HepG2 (cell line): Measurements from ENCODE around the gene ZCRB1. TPM values are rescaled to one million over a fixed set of nuclear protein-coding genes. Genes with fewer than 3 reads are reported as not detected.
A peak's percentile ranks its signal among the peaks of the same experiment; 100 is the strongest.

Source experiments
- AHR ChIP-seq: IDR thresholded peaks from 2 replicates; pipeline ENCODE4 v1.6.1; 2018; ENCODE audit warnings: missing genetic modification reagents, missing compliant biosample characterization
- ARNTL ChIP-seq: sonication (generic); formaldehyde crosslinking; IDR thresholded peaks from 2 replicates; pipeline ENCODE4 v1.4.0; 2020; ENCODE audit warnings: mild to moderate bottlenecking, missing genetic modification reagents
- EED ChIP-seq: sonication (generic); formaldehyde crosslinking; IDR thresholded peaks from 2 replicates; pipeline ENCODE4 v1.5.0; 2020; ENCODE audit warnings: mild to moderate bottlenecking, missing genetic modification reagents
- HNF4A ChIP-seq: sonication (generic); formaldehyde crosslinking; IDR thresholded peaks from 2 replicates; pipeline ENCODE4 v1.4.0; 2020; ENCODE audit warnings: missing genetic modification reagents
- MATR3 ChIP-seq: sonication (generic); formaldehyde crosslinking; IDR thresholded peaks from 2 replicates; pipeline ENCODE4 v1.4.0; 2020; ENCODE audit warnings: missing genetic modification reagents
- MEIS1 ChIP-seq: sonication (generic); formaldehyde crosslinking; IDR thresholded peaks from 2 replicates; pipeline ENCODE4 v1.9.0; 2021; ENCODE audit warnings: mild to moderate bottlenecking, missing genetic modification reagents, moderate library complexity, borderline replicate concordance
- MTF1 ChIP-seq: sonication (generic); formaldehyde crosslinking; IDR thresholded peaks from 2 replicates; pipeline ENCODE4 v1.5.0; 2020; ENCODE audit warnings: missing genetic modification reagents
- MTF2 ChIP-seq: sonication (generic); formaldehyde crosslinking; IDR thresholded peaks from 2 replicates; pipeline ENCODE4 v1.5.0; 2020; ENCODE audit warnings: missing genetic modification reagents, borderline replicate concordance
- NFKB2 ChIP-seq: sonication (generic); formaldehyde crosslinking; IDR thresholded peaks from 2 replicates; pipeline ENCODE4 v1.4.0; 2020; ENCODE audit warnings: missing genetic modification reagents, borderline replicate concordance
- PAF1 ChIP-seq: IDR thresholded peaks from 2 replicates; pipeline ENCODE4 v1.6.1; 2016; ENCODE audit warnings: missing genetic modification reagents, missing compliant biosample characterization
- PAX8 ChIP-seq: sonication (generic); formaldehyde crosslinking; IDR thresholded peaks from 2 replicates; pipeline ENCODE4 v1.8.0; 2022; ENCODE audit warnings: mild to moderate bottlenecking, missing genetic modification reagents, borderline replicate concordance
- RAD21 ChIP-seq: fragments of 450-650 bp; formaldehyde crosslinking; IDR thresholded peaks from 2 replicates; pipeline ENCODE4 v1.5.0; 2020; ENCODE audit warnings: mild to moderate bottlenecking
- RFX1 ChIP-seq: fragments of 450-650 bp; IDR thresholded peaks from 2 replicates; pipeline ENCODE4 v1.6.1; 2017
- RXRB ChIP-seq: IDR thresholded peaks from 2 replicates; pipeline ENCODE4 v1.6.1; 2016; ENCODE audit warnings: borderline replicate concordance, missing genetic modification reagents, missing compliant biosample characterization
- SMARCE1 ChIP-seq: fragments of 450-650 bp; IDR thresholded peaks from 2 replicates; pipeline ENCODE4 v1.6.1; 2017; ENCODE audit warnings: borderline replicate concordance
- SNAPC2 ChIP-seq: sonication (generic); formaldehyde crosslinking; IDR thresholded peaks from 2 replicates; pipeline ENCODE4 v1.8.1; 2022; ENCODE audit warnings: mild to moderate bottlenecking, missing genetic modification reagents
- SNRNP70 ChIP-seq: fragments of 200-400 bp; formaldehyde crosslinking; IDR thresholded peaks from 2 replicates; pipeline ENCODE4 v1.6.1; 2017; ENCODE audit warnings: mild to moderate bottlenecking, low read depth, low read length, moderate library complexity
- THAP11 ChIP-seq: IDR thresholded peaks from 2 replicates; pipeline ENCODE4 v1.6.1; 2016; ENCODE audit warnings: missing biosample characterization, missing genetic modification reagents
- ZBTB21 ChIP-seq: sonication (generic); formaldehyde crosslinking; IDR thresholded peaks from 2 replicates; pipeline ENCODE4 v1.4.0; 2020; ENCODE audit warnings: missing genetic modification reagents
- ZNF317 ChIP-seq: sonication (generic); formaldehyde crosslinking; IDR thresholded peaks from 2 replicates; pipeline ENCODE4 v1.5.0; 2020; ENCODE audit warnings: mild to moderate bottlenecking, missing genetic modification reagents
- ZNF331 ChIP-seq: sonication (generic); formaldehyde crosslinking; IDR thresholded peaks from 2 replicates; pipeline ENCODE4 v1.4.0; 2020; ENCODE audit warnings: missing genetic modification reagents
- ZNF75D ChIP-seq: sonication (generic); formaldehyde crosslinking; IDR thresholded peaks from 2 replicates; pipeline ENCODE4 v1.8.1; 2023; ENCODE audit warnings: missing genetic modification reagents, mild to moderate bottlenecking, borderline replicate concordance
- ZNF83 ChIP-seq: sonication (generic); formaldehyde crosslinking; IDR thresholded peaks from 2 replicates; pipeline ENCODE4 v1.4.0; 2020; ENCODE audit warnings: missing genetic modification reagents, mild to moderate bottlenecking, borderline replicate concordance
- polyA plus RNA-seq, 8 experiments: library from polyadenylated mRNA; depleted of rRNA in 3 of 8; stranded (reverse) in 7 of 8; unstranded in 1 of 8; fragments of >200 nt; fragmentation: Illumina TruSeq in 4 of 8; extraction: Trizol in 4 of 8; gene quantifications; 2 replicates each; pipeline versions ENCODE4 v1.2.1 to v1.2.3, GENCODE V29; 2011 to 2016; ENCODE audit warnings: low read depth in 4 of 8, missing spikeins in 1 of 8, mixed read lengths in 1 of 8; ENCODE audit not compliant: insufficient read depth in 1 of 8
- total RNA-seq, 5 experiments: library from RNA; depleted of rRNA; stranded (reverse); fragments of >200 nt; fragmentation: Illumina TruSeq; extraction: Trizol; gene quantifications; 2 replicates each; pipeline ENCODE4 v1.2.3, GENCODE V29; 2016; ENCODE audit warnings: low read depth in 1 of 5
- TF ChIP-seq, protein P1 (sequence below): sonication (generic); formaldehyde crosslinking; IDR thresholded peaks from 2 replicates; pipeline ENCODE4 v1.8.0; 2022; ENCODE audit warnings: missing genetic modification reagents, mild to moderate bottlenecking, inconsistent platforms, borderline replicate concordance
- TF ChIP-seq, protein P2 (sequence below): sonication (generic); formaldehyde crosslinking; IDR thresholded peaks from 2 replicates; pipeline ENCODE4 v1.8.1; 2023; ENCODE audit warnings: mild to moderate bottlenecking, inconsistent platforms, moderate library complexity, missing genetic modification reagents, borderline replicate concordance
- TF ChIP-seq, protein P3 (sequence below): sonication (generic); formaldehyde crosslinking; conservative IDR thresholded peaks from 2 replicates; pipeline ENCODE4 v1.4.0; 2020; ENCODE audit warnings: mild to moderate bottlenecking, missing genetic modification reagents, moderate library complexity

Gene ZCRB1
- total and polyA plus RNA-seq, 2 of the 13 experiments (the other 11 are each of a cell fraction or from before 2014, with no cell fraction given), result 43.5 to 49.8 TPM

DNA sequence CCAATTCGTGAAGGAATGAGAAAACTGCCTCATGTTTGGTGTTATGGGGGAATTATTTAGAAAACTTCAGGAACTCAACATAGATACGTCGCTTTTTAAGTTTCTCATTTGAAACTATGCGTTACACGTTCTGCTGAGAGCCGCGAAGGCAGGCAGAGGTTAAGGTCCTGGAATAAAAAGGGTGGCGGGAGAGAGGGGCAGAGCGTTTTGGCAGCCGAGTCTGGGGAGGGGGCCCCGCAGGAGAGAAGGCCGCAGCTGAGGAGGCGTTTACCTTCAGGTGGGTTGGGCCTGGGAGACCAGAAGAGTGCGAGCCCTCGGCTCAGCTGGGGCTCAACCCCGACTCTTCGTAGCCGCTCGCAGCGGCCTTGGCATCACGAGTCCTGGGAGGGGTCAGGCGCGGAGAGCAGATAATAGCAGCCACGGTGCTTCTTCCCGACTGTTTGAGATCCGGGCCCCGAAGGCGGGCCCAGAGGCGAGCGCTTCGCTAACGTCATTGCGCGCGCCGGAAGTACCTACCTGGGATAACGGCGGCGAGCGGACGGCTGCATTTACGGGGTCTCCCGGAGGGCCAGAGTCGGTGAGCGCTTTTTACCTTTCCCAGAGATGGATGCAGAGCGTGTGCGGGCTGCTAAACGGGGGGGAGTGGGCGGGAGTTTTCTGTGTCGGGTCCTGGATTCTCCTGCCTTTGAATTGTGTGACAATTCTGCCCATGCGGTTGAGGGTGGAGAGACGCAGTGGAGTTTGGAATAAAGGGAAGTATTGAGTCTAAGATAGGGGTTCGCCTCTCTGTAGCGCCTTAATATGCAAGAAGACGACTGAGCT is at the start of gene ZCRB1, which contains the start of gene PPHLN1 (continued):
- TF ChIP-seq MEIS1 (CRISPR knock-in tag) (no peak), RAD21 (CRISPR knock-in tag) (peak; percentile 37; the same call in 1 of the 2 replicates), ZNF331 (CRISPR knock-in tag) (no peak), MATR3 (no peak), PAF1 (CRISPR knock-in tag) (no peak), MTF2 (CRISPR knock-in tag) (no peak), EED (0 out of 2 replicates have a peak, but pooled peaks have one; percentile 59), ZBTB21 (peak; percentile 38; the same call in 1 of the 2 replicates), ZNF75D (CRISPR knock-in tag) (no peak), RFX1 (no peak), ZNF83 (CRISPR knock-in tag) (no peak), ARNTL (CRISPR knock-in tag) (peak; percentile 69), AHR (CRISPR knock-in tag) (0 out of 2 replicates have a peak, but pooled peaks have one; percentile 38), SNAPC2 (CRISPR knock-in tag) (no peak), NFKB2 (CRISPR knock-in tag) (peak; percentile 49; the same call in 1 of the 2 replicates), SMARCE1 (no peak), PAX8 (CRISPR knock-in tag) (0 out of 2 replicates have a peak, but pooled peaks have one; percentile 45), THAP11 (peak; percentile 82), RXRB (CRISPR knock-in tag) (peak; percentile 44; the same call in 1 of the 2 replicates), SNRNP70 (no peak), ZNF317 (CRISPR knock-in tag) (0 out of 2 replicates have a peak, but pooled peaks have one; percentile 18), HNF4A (0 out of 2 replicates have a peak, but pooled peaks have one; percentile 31), MTF1 (CRISPR knock-in tag) (no peak)
- TF ChIP-seq, protein P1, sequence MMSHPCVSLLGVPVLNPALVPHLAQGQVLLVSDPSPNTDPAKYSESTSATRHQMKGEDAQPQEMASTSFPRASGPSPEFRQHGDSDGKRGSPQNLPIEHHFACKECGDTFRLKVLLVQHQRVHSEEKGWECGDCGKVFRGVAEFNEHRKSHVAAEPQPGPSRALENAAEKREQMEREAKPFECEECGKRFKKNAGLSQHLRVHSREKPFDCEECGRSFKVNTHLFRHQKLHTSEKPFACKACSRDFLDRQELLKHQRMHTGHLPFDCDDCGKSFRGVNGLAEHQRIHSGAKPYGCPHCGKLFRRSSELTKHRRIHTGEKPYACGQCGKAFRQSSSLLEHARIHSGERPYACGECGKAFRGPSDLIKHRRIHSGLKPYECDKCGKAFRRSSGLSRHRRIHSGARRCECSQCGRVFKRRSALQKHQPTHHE, result peak; percentile 81; the same call in 1 of the 2 replicates
- TF ChIP-seq, protein P2, sequence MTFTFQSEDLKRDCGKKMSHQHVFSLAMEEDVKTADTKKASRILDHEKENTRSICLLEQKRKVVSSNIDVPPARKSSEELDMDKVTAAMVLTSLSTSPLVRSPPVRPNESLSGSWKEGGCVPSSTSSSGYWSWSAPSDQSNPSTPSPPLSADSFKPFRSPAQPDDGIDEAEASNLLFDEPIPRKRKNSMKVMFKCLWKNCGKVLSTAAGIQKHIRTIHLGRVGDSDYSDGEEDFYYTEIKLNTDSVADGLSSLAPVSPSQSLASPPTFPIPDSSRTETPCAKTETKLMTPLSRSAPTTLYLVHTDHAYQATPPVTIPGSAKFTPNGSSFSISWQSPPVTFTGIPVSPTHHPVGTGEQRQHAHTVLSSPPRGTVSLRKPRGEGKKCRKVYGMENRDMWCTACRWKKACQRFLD, result 0 out of 2 replicates have a peak, but pooled peaks have one; percentile 34
- TF ChIP-seq, protein P3, sequence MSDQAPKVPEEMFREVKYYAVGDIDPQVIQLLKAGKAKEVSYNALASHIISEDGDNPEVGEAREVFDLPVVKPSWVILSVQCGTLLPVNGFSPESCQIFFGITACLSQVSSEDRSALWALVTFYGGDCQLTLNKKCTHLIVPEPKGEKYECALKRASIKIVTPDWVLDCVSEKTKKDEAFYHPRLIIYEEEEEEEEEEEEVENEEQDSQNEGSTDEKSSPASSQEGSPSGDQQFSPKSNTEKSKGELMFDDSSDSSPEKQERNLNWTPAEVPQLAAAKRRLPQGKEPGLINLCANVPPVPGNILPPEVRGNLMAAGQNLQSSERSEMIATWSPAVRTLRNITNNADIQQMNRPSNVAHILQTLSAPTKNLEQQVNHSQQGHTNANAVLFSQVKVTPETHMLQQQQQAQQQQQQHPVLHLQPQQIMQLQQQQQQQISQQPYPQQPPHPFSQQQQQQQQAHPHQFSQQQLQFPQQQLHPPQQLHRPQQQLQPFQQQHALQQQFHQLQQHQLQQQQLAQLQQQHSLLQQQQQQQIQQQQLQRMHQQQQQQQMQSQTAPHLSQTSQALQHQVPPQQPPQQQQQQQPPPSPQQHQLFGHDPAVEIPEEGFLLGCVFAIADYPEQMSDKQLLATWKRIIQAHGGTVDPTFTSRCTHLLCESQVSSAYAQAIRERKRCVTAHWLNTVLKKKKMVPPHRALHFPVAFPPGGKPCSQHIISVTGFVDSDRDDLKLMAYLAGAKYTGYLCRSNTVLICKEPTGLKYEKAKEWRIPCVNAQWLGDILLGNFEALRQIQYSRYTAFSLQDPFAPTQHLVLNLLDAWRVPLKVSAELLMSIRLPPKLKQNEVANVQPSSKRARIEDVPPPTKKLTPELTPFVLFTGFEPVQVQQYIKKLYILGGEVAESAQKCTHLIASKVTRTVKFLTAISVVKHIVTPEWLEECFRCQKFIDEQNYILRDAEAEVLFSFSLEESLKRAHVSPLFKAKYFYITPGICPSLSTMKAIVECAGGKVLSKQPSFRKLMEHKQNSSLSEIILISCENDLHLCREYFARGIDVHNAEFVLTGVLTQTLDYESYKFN (CRISPR knock-in tag), result no peak
